Neural crest cell (in vitro differentiated cells): Measurements from ENCODE around the gene MVB12B. TPM values are rescaled to one million over a fixed set of nuclear protein-coding genes. Genes with fewer than 3 reads are reported as not detected.

Source experiments
- DNase-seq: peaks from one replicate; pipeline ENCODE4 v3.0.0; 2021; ENCODE audit warnings: low read depth, mixed read lengths, low spot score
- H3K27ac Mint-ChIP-seq: one replicate; pipeline ENCODE4 v1.8.0; 2021; ENCODE audit warnings: mild to moderate bottlenecking, mixed read lengths; ENCODE audit not compliant: unreplicated experiment
- H3K27me3 Mint-ChIP-seq: 2 replicates; pipeline ENCODE4 v1.8.0; 2021; ENCODE audit warnings: low read depth, mild to moderate bottlenecking, mixed read lengths
- H3K36me3 Mint-ChIP-seq: 2 replicates; pipeline ENCODE4 v1.8.0; 2021; ENCODE audit warnings: low read depth, mild to moderate bottlenecking, mixed read lengths
- H3K4me1 Mint-ChIP-seq: 2 replicates; pipeline ENCODE4 v1.8.0; 2021; ENCODE audit warnings: mixed read lengths
- H3K4me3 Mint-ChIP-seq: one replicate; pipeline ENCODE4 v1.8.0; 2021; ENCODE audit warnings: mild to moderate bottlenecking, mixed read lengths
- H3K9me3 Mint-ChIP-seq: 2 replicates; pipeline ENCODE4 v1.8.0; 2021; ENCODE audit warnings: mixed read lengths
- total RNA-seq: library from RNA; stranded (reverse); gene quantifications from 2 replicates; pipeline ENCODE4 v1.2.1, GENCODE V29; 2021
- TF ChIP-seq, protein P1 (sequence below): fragments of 200-600 bp; sonication (generic); conservative IDR thresholded peaks from 2 replicates; pipeline ENCODE4 v1.5.0; 2021; ENCODE audit warnings: antibody characterized with exemption, mild to moderate bottlenecking

MVB12B gene
- total RNA-seq, 1 donor from 2014 or later, result 68.1 TPM

GRCh38 chr9:126506361-126507317, 180.0 kb downstream of the MVB12B start:
- no peak for DNase-seq
- Mint-ChIP-seq H3K27ac (no peak overlapping the region), H3K4me3 (no peak overlapping the region), H3K9me3 (no peaks in the 10 kb centered on the region), H3K27me3 (peaks cover 6% of the 10 kb centered on the region), H3K36me3 (no peaks in the 10 kb centered on the region), H3K4me1 (no peaks in the 10 kb centered on the region)
- TF ChIP-seq, protein P1, sequence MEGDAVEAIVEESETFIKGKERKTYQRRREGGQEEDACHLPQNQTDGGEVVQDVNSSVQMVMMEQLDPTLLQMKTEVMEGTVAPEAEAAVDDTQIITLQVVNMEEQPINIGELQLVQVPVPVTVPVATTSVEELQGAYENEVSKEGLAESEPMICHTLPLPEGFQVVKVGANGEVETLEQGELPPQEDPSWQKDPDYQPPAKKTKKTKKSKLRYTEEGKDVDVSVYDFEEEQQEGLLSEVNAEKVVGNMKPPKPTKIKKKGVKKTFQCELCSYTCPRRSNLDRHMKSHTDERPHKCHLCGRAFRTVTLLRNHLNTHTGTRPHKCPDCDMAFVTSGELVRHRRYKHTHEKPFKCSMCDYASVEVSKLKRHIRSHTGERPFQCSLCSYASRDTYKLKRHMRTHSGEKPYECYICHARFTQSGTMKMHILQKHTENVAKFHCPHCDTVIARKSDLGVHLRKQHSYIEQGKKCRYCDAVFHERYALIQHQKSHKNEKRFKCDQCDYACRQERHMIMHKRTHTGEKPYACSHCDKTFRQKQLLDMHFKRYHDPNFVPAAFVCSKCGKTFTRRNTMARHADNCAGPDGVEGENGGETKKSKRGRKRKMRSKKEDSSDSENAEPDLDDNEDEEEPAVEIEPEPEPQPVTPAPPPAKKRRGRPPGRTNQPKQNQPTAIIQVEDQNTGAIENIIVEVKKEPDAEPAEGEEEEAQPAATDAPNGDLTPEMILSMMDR, result no peak

- no peaks in the 10 kb centered on the region for H3K9me3 Mint-ChIP-seq
- TF ChIP-seq, protein P1, result no peak
- no peak overlapping the region for H3K4me3 Mint-ChIP-seq
- DNase-seq, result no peak
- H3K36me3 Mint-ChIP-seq, result no peaks in the 10 kb centered on the region
- no peaks in the 10 kb centered on the region for H3K4me1 Mint-ChIP-seq
- H3K27me3 Mint-ChIP-seq, result peaks cover 11% of the 10 kb centered on the region
- no peak overlapping the region for H3K27ac Mint-ChIP-seq
Observed at GRCh38 chr9:126507318-126508109, 180.9 kb downstream of the MVB12B start.

DNA sequence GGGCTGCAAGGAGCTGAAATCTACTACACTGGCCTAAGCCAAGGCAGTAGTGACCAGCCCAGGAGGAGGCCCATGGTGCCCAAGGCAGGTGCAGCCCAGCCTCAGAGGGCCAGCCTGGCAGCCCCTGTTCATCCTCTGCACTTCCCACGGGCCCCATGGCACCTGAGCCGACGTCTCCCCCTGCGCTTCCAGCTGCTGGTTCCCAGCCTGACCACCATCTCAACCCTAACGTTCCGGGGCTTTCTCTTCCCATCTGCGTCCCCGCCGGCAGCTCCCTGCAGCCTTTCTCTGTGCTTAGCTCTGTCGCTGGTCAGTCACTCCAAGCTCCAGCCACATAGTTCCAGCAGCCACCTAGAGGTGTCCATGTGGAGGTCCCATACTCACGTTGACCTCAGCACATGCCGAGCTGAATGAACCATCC, 181.6 kb downstream of the MVB12B start:
- no peaks in the 10 kb centered on the region for H3K36me3 Mint-ChIP-seq
- peaks cover 16% of the 10 kb centered on the region for H3K27me3 Mint-ChIP-seq
- no peak for DNase-seq
- TF ChIP-seq, protein P1, result no peak
- H3K27ac Mint-ChIP-seq, result no peak overlapping the region
- H3K4me1 Mint-ChIP-seq, result no peaks in the 10 kb centered on the region
- H3K9me3 Mint-ChIP-seq, result no peaks in the 10 kb centered on the region
- H3K4me3 Mint-ChIP-seq, result peak overlapping the region; percentile 23

DNA sequence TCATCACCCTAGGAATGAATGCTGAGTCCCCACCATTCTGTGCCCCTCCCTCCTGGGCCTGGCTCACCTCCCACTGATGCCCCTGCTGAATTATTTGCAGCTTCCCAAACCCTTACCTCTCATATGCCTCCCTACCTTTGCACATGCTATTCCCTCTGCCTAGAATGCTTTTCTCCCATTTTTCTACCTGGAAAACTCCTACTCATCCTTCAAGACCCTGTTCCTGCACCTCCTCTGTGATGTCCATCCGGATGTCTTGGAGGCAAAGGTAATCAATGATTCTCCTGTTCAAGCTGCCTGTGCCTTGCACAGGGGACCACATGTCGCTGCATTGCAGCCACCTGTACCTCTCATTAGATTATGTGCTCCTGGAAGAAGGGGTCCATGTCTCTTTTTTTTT, 182.3 kb downstream of the MVB12B start:
- Mint-ChIP-seq H3K9me3 (no peaks in the 10 kb centered on the region), H3K27me3 (peaks cover 16% of the 10 kb centered on the region), H3K36me3 (no peaks in the 10 kb centered on the region), H3K4me1 (no peaks in the 10 kb centered on the region), H3K4me3 (peak overlapping the region; percentile 23), H3K27ac (no peak overlapping the region)
- TF ChIP-seq, protein P1, result no peak
- no peak for DNase-seq

GRCh38 chr9:126509718-126510117, 183.1 kb downstream of the MVB12B start:
- Mint-ChIP-seq H3K27me3 (peaks cover 16% of the 10 kb centered on the region), H3K36me3 (no peaks in the 10 kb centered on the region)
- DNase-seq, result no peak

More at GRCh38 chr9:126509718-126510117, 183.1 kb downstream of the MVB12B start:
- Mint-ChIP-seq H3K4me1 (no peaks in the 10 kb centered on the region), H3K27ac (no peak overlapping the region), H3K9me3 (no peaks in the 10 kb centered on the region), H3K4me3 (no peak overlapping the region)
- TF ChIP-seq, protein P1, result no peak
